ENCODE results near the gene HBQ1.
A peak's percentile ranks its signal among the peaks of the same experiment; 100 is the strongest.
"Not testable (repeated sequence)": the region's sequence is repeated elsewhere in the genome, so short reads cannot be mapped to it uniquely, and the experiment has no call there.

Gene HBQ1

DNA sequence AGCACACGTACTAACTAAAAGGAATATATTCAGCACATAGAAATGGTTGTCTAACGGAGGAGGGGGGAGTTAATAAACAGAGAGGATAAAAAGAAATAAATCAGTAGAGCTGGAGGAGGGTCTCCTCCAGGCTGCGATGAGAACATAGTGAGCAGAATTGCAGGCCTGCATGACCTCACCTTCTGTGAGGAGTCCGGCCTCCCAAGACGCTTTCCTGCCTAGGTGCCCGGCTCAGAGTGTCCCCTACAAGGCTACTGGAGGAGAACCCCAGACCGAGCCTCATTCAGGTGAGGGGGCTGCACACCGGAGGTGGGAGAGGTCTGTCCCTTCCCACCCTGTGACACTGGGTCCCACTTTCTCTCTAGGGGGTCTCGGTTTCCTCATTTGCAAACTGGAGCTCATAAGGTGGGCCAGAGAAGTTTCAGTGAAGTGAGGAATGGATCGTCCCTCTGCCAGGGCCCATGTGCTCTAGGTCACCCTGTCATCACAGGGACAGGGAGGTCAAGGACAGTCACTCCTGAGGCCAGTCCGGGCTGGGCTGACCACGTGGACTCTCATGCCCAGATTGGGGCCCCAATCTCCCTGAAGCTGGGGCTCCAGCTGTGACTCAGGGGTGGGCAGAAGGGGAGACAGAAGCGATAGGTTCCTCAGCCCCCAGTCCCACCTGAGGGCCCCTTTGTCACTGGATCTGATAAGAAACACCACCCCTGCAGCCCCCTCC is 17.8 kb upstream of the HBQ1 start:
- no peak for DNase-seq

GRCh38 chr16:163139-163538 is 17.1 kb upstream of the HBQ1 start:
- not testable (repeated sequence) for DNase-seq

DNA sequence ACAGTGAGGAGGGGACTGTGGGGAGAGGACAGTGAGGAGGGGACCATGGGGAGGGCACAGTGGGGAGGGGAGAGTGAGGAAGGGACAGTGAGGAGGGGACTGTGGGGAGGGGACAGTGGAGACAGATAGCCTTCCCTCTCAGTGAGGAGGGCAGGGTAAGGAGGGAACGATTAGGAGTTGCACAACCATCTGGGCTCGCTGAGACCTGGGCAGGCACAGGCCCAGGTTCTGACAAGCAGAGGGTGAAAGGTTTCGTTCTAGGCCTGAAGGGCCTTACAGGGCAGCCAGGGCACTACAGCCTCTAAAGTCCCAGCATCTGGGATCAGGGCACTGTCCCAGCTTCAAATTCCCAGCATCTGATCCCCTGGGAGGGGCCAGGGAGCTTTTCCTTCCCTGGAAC is 16.6 kb upstream of the HBQ1 start:
- not testable (repeated sequence) for DNase-seq

DNA sequence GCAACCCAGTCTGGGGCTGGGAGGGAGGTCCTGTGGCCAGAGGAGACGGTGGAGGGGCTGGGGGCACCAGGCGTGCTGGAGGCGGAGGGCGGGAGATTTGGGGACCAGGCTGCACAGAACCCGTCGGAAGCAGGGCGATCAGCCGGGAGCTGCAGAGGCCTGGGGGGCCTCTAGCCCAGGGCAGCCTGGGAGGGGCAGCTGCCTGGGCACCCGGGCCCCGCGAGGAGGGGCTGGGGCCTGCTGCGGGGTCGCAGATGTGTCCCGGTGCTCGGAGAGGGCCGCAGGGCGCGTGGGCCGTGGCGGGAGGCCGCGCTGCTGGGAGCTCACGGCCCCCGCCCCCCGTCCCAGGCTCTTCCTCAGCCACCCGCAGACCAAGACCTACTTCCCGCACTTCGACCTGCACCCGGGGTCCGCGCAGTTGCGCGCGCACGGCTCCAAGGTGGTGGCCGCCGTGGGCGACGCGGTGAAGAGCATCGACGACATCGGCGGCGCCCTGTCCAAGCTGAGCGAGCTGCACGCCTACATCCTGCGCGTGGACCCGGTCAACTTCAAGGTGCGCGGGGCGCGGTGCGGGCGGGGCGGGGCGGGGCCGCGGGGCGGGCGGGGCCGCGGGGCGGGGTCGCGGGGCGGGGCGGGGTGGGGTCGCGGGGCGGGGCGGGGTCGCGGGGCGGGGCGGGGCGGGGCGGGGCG is 16.0 kb upstream of the HBQ1 start:
- not testable (repeated sequence) for DNase-seq

DNA sequence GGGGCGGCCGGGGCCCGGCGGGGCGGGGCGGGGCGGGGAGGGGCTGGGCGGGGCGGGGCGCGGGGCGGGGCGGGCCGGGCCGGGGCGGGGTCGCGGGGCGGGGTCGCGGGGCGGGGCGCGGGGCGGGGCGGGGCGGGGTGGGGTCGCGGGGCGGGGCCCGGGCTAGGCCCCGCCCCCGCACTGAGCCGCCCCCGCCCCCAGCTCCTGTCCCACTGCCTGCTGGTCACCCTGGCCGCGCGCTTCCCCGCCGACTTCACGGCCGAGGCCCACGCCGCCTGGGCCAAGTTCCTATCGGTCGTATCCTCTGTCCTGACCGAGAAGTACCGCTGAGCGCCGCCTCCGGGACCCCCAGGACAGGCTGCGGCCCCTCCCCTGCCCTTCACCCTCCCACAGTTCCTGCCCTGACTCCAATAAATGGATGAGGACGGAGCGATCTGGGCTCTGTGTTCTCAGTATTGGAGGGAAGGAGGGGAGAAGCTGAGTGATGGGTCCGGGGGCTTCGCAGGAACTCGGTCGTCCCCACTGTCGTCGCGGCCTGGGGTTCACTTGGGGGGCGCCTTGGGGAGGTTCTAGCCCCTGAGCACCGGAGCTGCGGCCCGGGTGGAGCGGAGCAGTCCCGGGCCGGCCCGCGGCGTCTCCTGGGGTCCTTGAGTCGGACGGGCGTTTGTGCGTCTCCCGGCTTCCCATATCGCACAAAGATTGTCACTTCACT is 15.3 kb upstream of the HBQ1 start:
- DNase-seq, result no peak

DNA sequence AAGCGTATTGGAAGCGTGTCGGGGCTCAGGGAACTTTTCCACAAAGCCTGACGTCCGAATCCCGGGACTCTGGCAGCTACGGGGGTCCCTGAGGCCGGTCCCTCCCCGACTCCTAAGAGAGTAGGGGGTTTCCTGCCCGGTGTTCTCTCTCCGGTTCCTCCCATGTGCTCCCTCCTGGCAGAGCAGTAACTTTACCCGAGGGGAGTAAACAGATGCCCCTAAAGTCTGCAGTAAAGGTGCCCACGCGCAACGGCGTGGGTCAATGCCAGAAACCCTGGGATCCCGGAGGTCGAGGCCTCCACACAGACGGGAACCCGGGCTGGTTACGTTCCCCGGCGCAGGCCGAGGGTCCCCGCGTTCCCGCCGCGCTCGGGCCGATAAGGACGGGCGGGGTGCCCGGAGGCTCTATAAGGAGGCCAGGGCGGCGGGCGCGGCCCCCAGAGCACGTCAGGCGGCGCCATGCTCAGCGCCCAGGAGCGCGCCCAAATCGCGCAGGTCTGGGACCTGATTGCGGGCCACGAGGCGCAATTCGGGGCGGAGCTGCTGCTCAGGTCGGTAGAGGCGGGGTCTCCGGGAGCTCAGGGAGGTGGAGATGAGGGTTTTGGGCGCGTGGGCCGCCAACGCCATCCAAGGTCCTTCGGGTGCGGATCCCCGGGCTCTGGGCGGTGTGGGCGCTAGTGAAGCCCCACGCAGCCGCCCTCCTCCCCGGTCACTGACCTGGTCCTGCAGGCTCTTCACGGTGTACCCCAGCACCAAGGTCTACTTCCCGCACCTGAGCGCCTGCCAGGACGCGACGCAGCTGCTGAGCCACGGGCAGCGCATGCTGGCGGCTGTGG is 14.5 kb upstream of the HBQ1 start, which contains the start of gene HBM:
TSS of gene HBM (plus strand) at position 440 of the 836 bp plus-strand sequence. CDS start at position 460, 20 bp downstream.
- DNase-seq, result peak in 1 of 2 donors; percentile 31

DNA sequence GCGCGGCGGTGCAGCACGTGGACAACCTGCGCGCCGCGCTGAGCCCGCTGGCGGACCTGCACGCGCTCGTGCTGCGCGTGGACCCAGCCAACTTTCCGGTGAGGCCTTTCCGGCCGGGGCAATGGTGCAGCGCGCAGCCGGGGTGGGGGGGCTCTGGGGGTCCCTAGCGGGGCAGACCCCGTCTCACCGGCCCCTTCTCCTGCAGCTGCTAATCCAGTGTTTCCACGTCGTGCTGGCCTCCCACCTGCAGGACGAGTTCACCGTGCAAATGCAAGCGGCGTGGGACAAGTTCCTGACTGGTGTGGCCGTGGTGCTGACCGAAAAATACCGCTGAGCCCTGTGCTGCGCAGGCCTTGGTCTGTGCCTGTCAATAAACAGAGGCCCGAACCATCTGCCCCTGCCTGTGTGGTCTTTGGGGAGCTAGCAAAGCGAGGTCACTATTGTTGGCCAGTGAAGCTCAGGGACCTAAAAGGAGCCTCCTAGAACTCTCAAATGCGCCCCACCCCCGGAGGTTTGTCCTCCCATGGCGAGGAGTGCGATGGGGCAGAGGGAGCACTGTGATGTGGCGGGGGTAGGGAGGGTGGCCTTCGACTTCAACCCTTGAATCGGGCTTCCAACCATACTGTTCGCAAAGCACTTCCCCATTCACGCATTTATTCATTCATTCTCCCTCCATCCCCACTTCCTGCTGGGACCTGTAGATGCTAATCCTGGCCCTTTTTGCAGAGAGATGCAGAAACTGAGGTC is 13.7 kb upstream of the HBQ1 start:
- DNase-seq, result no peak

- DNase-seq, result no peak
Measured at GRCh38 chr16:167122-167690, 13.1 kb upstream of the HBQ1 start.

DNA sequence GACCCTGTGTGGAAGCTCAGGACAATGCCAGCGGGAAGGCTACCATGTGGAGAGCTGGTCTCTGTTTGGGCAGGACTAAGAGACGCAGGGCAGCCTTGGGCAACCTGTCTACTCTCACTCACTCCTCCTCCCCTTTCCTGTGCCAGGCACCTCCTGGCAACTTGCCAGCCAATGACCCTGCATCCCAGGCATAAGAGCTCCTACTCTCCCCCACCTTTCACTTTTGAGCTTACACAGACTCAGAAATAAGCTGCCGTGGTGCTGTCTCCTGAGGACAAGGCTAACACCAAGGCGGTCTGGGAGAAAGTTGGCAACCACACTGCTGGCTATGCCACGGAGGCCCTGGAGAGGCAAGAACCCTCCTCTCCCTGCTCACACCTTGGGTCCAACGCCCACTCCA is 11.8 kb upstream of the HBQ1 start:
- DNase-seq, result no peak

DNA sequence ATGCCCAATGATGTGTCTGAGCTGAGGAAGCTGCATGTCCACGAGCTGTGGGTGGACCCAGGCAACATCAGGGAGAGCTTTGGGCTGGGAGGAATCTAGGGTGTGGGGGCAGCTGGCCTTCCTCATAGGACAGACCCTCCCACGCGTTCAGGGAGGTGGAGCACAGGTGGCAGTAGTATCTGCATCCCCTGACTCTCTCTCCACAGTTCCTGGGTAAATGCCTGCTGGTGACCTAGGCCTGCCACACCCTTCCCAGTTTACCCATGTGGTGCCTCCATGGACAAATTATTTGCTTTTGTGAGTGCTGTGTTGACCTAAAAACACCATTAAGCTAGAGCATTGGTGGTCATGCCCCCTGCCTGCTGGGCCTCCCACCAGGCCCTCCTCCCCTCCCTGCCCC is 11.2 kb upstream of the HBQ1 start:
- DNase-seq, result no peak

GRCh38 chr16:170088-170507 is 10.2 kb upstream of the HBQ1 start:
- not testable (repeated sequence) for DNase-seq

DNA sequence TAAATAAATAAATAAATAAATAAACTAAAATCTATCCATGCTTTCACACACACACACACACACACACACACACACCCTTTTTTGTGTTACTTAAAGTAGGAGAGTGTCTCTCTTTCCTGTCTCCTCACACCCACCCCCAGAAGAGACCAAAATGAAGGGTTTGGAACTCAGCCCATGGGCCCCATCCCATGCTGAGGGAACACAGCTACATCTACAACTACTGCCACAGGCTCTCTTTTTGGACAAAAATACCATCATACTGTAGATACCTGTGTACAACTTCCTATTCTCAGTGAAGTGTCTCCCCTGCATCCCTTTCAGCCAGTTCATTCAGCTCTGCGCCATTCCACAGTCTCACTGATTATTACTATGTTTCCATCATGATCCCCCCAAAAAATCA is 9.5 kb upstream of the HBQ1 start:
- DNase-seq, result no peak

- DNase-seq, result not testable (repeated sequence)
Measured at GRCh38 chr16:172374-172941, 7.8 kb upstream of the HBQ1 start, which contains the start of gene HBA2. HBA2 (plus strand) TSS chr16:172876; CDS start chr16:172913, 37 bp downstream.

GRCh38 chr16:173211-173854 is 6.9 kb upstream of the HBQ1 start:
- not testable (repeated sequence) for DNase-seq

DNA sequence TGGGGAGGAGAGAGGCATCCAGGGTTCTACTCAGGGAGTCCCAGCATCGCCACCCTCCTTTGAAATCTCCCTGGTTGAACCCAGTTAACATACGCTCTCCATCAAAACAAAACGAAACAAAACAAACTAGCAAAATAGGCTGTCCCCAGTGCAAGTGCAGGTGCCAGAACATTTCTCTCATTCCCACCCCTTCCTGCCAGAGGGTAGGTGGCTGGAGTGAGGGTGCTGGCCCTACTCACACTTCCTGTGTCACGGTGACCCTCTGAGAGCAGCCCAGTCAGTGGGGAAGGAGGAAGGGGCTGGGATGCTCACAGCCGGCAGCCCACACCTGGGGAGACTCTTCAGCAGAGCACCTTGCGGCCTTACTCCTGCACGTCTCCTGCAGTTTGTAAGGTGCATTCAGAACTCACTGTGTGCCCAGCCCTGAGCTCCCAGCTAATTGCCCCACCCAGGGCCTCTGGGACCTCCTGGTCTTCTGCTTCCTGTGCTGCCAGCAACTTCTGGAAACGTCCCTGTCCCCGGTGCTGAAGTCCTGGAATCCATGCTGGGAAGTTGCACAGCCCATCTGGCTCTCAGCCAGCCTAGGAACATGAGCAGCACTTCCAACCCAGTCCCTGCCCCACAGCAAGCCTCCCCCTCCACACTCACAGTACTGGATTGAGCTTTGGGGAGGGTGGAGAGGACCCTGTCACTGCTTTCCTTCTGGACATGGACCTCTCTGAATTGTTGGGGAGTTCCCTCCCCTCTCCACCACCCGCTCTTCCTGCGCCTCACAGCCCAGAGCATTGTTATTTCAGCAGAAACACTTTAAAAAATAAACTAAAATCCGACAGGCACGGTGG is 6.1 kb upstream of the HBQ1 start:
- not testable (repeated sequence) for DNase-seq

DNA sequence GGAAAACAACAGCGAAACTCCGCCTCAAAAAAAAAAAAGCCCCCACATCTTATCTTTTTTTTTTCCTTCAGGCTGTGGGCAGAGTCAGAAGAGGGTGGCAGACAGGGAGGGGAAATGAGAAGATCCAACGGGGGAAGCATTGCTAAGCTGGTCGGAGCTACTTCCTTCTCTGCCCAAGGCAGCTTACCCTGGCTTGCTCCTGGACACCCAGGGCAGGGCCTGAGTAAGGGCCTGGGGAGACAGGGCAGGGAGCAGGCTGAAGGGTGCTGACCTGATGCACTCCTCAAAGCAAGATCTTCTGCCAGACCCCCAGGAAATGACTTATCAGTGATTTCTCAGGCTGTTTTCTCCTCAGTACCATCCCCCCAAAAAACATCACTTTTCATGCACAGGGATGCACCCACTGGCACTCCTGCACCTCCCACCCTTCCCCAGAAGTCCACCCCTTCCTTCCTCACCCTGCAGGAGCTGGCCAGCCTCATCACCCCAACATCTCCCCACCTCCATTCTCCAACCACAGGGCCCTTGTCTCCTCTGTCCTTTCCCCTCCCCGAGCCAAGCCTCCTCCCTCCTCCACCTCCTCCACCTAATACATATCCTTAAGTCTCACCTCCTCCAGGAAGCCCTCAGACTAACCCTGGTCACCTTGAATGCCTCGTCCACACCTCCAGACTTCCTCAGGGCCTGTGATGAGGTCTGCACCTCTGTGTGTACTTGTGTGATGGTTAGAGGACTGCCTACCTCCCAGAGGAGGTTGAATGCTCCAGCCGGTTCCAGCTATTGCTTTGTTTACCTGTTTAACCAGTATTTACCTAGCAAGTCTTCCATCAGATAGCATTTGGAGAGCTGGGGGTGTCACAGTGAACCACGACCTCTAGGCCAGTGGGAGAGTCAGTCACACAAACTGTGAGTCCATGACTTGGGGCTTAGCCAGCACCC is 5.0 kb upstream of the HBQ1 start:
- no peak for DNase-seq

DNA sequence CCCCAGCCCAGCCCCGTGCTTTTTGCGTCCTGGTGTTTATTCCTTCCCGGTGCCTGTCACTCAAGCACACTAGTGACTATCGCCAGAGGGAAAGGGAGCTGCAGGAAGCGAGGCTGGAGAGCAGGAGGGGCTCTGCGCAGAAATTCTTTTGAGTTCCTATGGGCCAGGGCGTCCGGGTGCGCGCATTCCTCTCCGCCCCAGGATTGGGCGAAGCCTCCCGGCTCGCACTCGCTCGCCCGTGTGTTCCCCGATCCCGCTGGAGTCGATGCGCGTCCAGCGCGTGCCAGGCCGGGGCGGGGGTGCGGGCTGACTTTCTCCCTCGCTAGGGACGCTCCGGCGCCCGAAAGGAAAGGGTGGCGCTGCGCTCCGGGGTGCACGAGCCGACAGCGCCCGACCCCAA is 4.3 kb upstream of the HBQ1 start:
- DNase-seq, result not testable (repeated sequence)
